HepG2 (cell line): ENCODE data around the gene RAX. TPM values are rescaled to one million over a fixed set of nuclear protein-coding genes. Genes with fewer than 3 reads are reported as not detected.

Source experiments
- ATAC-seq: fragments of 200-7000 bp; cut with Tn5 transposase; 3 replicates; pipeline ENCODE4 v1.9.1; 2020; ENCODE audit warnings: mild to moderate bottlenecking, moderate library complexity
- BruUV-seq: library from RNA; stranded (reverse); fragments of 400-500 nt; replicated peaks from 2 replicates; lab custom pipeline; 2021; lab: Mats Ljungman, UMichigan
- CTCF ChIA-PET: fragments of 300-600 bp; formaldehyde crosslinking; extraction: SDS; loops from one replicate; lab custom pipeline; 2021; ENCODE audit warnings: low total read pairs, inconsistent platforms, low intra/inter-chr PET ratio; lab: Yijun Ruan, JAX
- POLR2A ChIA-PET: fragments of 350-600 bp; sonication (Branson Sonifier 250); formaldehyde crosslinking; loops from one replicate; lab custom pipeline; 2020; ENCODE audit warnings: antibody characterized with exemption, inconsistent platforms; lab: Yijun Ruan, JAX
- DNase-seq: peaks from one replicate; pipeline ENCODE4 v3.0.0-alpha.2; 2015; ENCODE audit warnings: low spot score
- FAIRE-seq: peaks from 3 replicates; lab custom pipeline; 2011; peaks lifted over from hg19 to GRCh38; lab: Jason Lieb, UNC
- H2AFZ ChIP-seq: one replicate; pipeline ENCODE4 v1.6.1; 2011; ENCODE audit warnings: low read length, inconsistent platforms
- H3K27ac ChIP-seq: fragments of 300-600 bp; 3 replicates; pipeline ENCODE4 v1.8.0; 2011; ENCODE audit warnings: mixed run types, mild to moderate bottlenecking, mixed read lengths, low read length, inconsistent platforms; ENCODE audit not compliant: insufficient read depth; ENCODE audit errors: extremely low read length
- H3K27me3 ChIP-seq, 2 experiments: fragments of 200-600 bp in 1 of 2; 2 replicates in 1 of 2; 3 replicates in 1 of 2; pipeline versions ENCODE4 v1.6.0 to v1.8.0; 2011; ENCODE audit warnings: low read length in 2 of 2, mild to moderate bottlenecking in 2 of 2, moderate library complexity in 2 of 2, inconsistent platforms in 1 of 2; ENCODE audit not compliant: insufficient read depth in 2 of 2, control insufficient read depth in 1 of 2
- H3K36me3 ChIP-seq, 2 experiments: fragments of 200-600 bp in 1 of 2; replicated peaks in 1 of 2; 2 replicates in 1 of 2; 3 replicates in 1 of 2; pipeline versions ENCODE4 v1.5.1 to v1.8.0; 2011; ENCODE audit warnings: low read length in 2 of 2, inconsistent platforms in 1 of 2; ENCODE audit not compliant: insufficient read depth in 2 of 2, control insufficient read depth in 1 of 2
- H3K4me1 ChIP-seq: 2 replicates; pipeline ENCODE4 v1.5.1; 2012; ENCODE audit warnings: low read length, inconsistent platforms; ENCODE audit not compliant: insufficient read depth
- H3K4me2 ChIP-seq: 2 replicates; pipeline ENCODE4 v1.6.0; 2011; ENCODE audit warnings: low read depth, low read length, inconsistent platforms
- H3K4me3 ChIP-seq, 3 experiments: fragments of 200-600 bp in 1 of 3; sonication (generic), shearing (Covaris generic) in 1 of 3; replicated peaks in 1 of 3; 2 replicates each; pipeline ENCODE4 v1.5.1; 2011 to 2016; ENCODE audit warnings: low read length in 3 of 3, inconsistent platforms in 2 of 3, low read depth in 2 of 3, mild to moderate bottlenecking in 2 of 3, control low read depth in 1 of 3, mixed read lengths in 1 of 3; ENCODE audit not compliant: insufficient read depth in 1 of 3
- H3K79me2 ChIP-seq: one replicate; pipeline ENCODE4 v1.6.1; 2011; ENCODE audit warnings: low read length, inconsistent platforms; ENCODE audit not compliant: insufficient read depth
- H3K9ac ChIP-seq: 2 replicates; pipeline ENCODE4 v1.6.0; 2011; ENCODE audit warnings: mild to moderate bottlenecking, low read depth, low read length, inconsistent platforms; ENCODE audit not compliant: insufficient read depth
- H3K9me3 ChIP-seq: 2 replicates; pipeline ENCODE4 v1.5.1; 2012; ENCODE audit warnings: mild to moderate bottlenecking, low read length
- H4K20me1 ChIP-seq: 2 replicates; pipeline ENCODE4 v1.6.0; 2011; ENCODE audit warnings: inconsistent platforms, mild to moderate bottlenecking, low read length, moderate library complexity; ENCODE audit not compliant: insufficient read depth
- HMGA1 ChIP-seq: sonication (generic); formaldehyde crosslinking; conservative IDR thresholded peaks from 2 replicates; pipeline ENCODE4 v1.4.0; 2020; ENCODE audit warnings: missing genetic modification reagents
- MED13 ChIP-seq: sonication (generic); formaldehyde crosslinking; IDR thresholded peaks from 2 replicates; pipeline ENCODE4 v1.5.0; 2020; ENCODE audit warnings: missing genetic modification reagents
- TFE3 ChIP-seq: IDR thresholded peaks from 2 replicates; pipeline ENCODE4 v1.6.1; 2016
- XRCC5 ChIP-seq: fragments of 200-400 bp; formaldehyde crosslinking; optimal IDR thresholded peaks from 2 replicates; pipeline ENCODE3; 2017; ENCODE audit warnings: mild to moderate bottlenecking, low read length
- ZBTB2 ChIP-seq: sonication (generic); formaldehyde crosslinking; IDR thresholded peaks from 2 replicates; pipeline ENCODE4 v1.8.0; 2022; ENCODE audit warnings: low read depth, missing genetic modification reagents
- ZBTB44 ChIP-seq: sonication (generic); formaldehyde crosslinking; IDR thresholded peaks from 2 replicates; pipeline ENCODE4 v1.4.0; 2020; ENCODE audit warnings: missing genetic modification reagents
- ZBTB7B ChIP-seq: sonication (generic); formaldehyde crosslinking; IDR thresholded peaks from 2 replicates; pipeline ENCODE4 v1.4.0; 2020; ENCODE audit warnings: missing genetic modification reagents
- ZFYVE20 ChIP-seq: sonication (generic); formaldehyde crosslinking; IDR thresholded peaks from 2 replicates; pipeline ENCODE4 v1.8.0; 2023; ENCODE audit warnings: low read depth, mild to moderate bottlenecking, moderate library complexity, missing genetic modification reagents, borderline replicate concordance
- ZNF574 ChIP-seq: sonication (generic); formaldehyde crosslinking; IDR thresholded peaks from 2 replicates; pipeline ENCODE4 v1.4.0; 2020; ENCODE audit warnings: missing genetic modification reagents
- WGBS: methylation state at CpG from one replicate; pipeline ENCODE4 v1.1.6; 2017; ENCODE audit warnings: low lambda C conversion rate; 5-methylcytosine and 5-hydroxymethylcytosine counted together
- in situ Hi-C: cut with HindIII; loops from 2 replicates; pipeline ENCODE4 v1.10.0; 2017; ENCODE audit warnings: low pct_unique_long_range_greater_than_20kb; ENCODE audit not compliant: extremely low pct_ligation_motif_present
- intact Hi-C: fragments of 100-400 bp; cut with micrococcal nuclease; formaldehyde crosslinking; loops from one replicate; pipeline ENCODE4 v1.10.0; 2022; ENCODE audit not compliant: unreplicated experiment
- polyA plus RNA-seq, 8 experiments: library from polyadenylated mRNA; depleted of rRNA in 3 of 8; stranded (reverse) in 7 of 8; unstranded in 1 of 8; fragments of >200 nt; fragmentation: Illumina TruSeq in 4 of 8; extraction: Trizol in 4 of 8; gene quantifications; 2 replicates each; pipeline versions ENCODE4 v1.2.1 to v1.2.3, GENCODE V29; 2011 to 2016; ENCODE audit warnings: low read depth in 4 of 8, missing spikeins in 1 of 8, mixed read lengths in 1 of 8; ENCODE audit not compliant: insufficient read depth in 1 of 8
- total RNA-seq, 5 experiments: library from RNA; depleted of rRNA; stranded (reverse); fragments of >200 nt; fragmentation: Illumina TruSeq; extraction: Trizol; gene quantifications; 2 replicates each; pipeline ENCODE4 v1.2.3, GENCODE V29; 2016; ENCODE audit warnings: low read depth in 1 of 5

Gene RAX
- total and polyA plus RNA-seq, 2 of the 13 experiments (the other 11 are each of a cell fraction or from before 2014, with no cell fraction given), result not detected

GRCh38 chr18:59219672-59220163 is 53.5 kb downstream of the RAX start, which contains the start of gene GRP:
Gene GRP, plus strand, starts transcription at chr18:59220158. Its CDS starts 108 bp downstream, at chr18:59220266.
- peaks cover 12% of the 10 kb centered on the region for H3K4me1 ChIP-seq
- H3K4me3 ChIP-seq, result no peak within 1 kb of the TSS
- in situ Hi-C loops, result no loop called here
- no peak within 1 kb of the TSS for H3K9ac ChIP-seq
- ChIA-PET CTCF (no interaction called here), POLR2A (no interaction called here)
- no peak for TF ChIP-seq ZNF574 (CRISPR knock-in tag)
- TF ChIP-seq ZBTB2, result no peak
- no peak for TF ChIP-seq XRCC5
- TF ChIP-seq HMGA1 (CRISPR knock-in tag), result no peak
- no peak for TF ChIP-seq ZFYVE20 (CRISPR knock-in tag)
- TF ChIP-seq MED13 (CRISPR knock-in tag), result no peak
- no peak for TF ChIP-seq ZBTB44
- TF ChIP-seq ZBTB7B, result no peak
- TF ChIP-seq TFE3 (CRISPR knock-in tag), result no peak
- H3K9me3 ChIP-seq, result no peaks in the 10 kb centered on the region
- H3K4me2 ChIP-seq, result no peak within 1 kb of the TSS
- H3K79me2 ChIP-seq, result no peaks in the 10 kb centered on the region
- peaks cover 9 to 39% of the 10 kb centered on the region in 2 experiments; a peak in 4 of 5 replicates for H3K27me3 ChIP-seq
- FAIRE-seq (no peak), DNase-seq (no peak), ATAC-seq (no peak)
- no peak within 1 kb of the TSS for H3K27ac ChIP-seq
- H4K20me1 ChIP-seq, result no peaks in the 10 kb centered on the region
- BruUV-seq, result no TSS peak
- no peaks in the 10 kb centered on the region for H3K36me3 ChIP-seq
- WGBS, result 23% methylated on average over 23 of the region's 29 CpGs
- intact Hi-C loops, result no loop called here
- H2AFZ ChIP-seq, result no peak within 1 kb of the TSS
